ENCODE measurements around the gene ATF5. TPM values are rescaled to one million over a fixed set of nuclear protein-coding genes. Genes with fewer than 3 reads are reported as not detected.
A peak's percentile ranks its signal among the peaks of the same experiment; 100 is the strongest.

ATF5 gene
- total and polyA plus RNA-seq, 2 donors from 2014 or later: 22.7 to 36.4 TPM

DNA sequence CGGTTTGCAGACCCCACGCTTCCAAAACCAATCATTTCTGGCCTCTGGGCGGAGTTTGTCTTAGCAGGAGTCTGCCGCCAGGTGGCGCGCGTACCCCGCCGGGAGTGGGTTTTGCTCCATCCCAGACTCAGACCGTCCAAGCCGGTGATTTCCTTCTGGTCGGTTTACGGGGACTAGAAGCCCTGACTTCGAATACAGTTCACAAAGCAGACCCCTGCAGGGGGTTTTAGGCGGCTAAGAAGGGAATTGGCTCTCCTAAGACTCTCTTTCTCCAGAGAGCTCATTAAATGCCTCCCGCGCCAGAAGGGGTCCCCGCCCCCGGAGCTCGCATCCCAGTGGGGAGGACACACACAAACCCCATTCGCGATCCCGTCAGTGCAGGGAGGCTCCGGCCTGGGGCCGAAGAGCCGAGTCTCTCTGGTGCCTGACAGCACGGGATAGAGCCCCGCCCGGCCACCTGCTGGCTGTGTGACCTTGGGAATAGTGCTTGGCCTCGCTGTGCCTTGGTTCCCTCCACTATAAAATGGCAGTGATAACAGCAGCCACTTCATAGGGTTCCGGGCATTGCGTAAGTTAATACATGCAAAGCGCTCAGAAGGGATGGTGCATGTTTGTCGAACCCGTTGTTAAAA lies 8.9 kb downstream of the ATF5 start:
- peak; percentile 95 for TF ChIP-seq CTCF (IDR thresholded peaks at IDR 0.05; ENCODE audit: borderline replicate concordance, extremely low read depth, insufficient read depth)
- peaks cover 0 to 3% (median 0%) of the 10 kb centered on the region in 3 donors for H3K4me1 ChIP-seq (ENCODE audit: control insufficient read depth in 2 of 3, insufficient read depth in 2 of 3, low read depth in 1 of 3, low read length in 3 of 3)
- H3K4me3 ChIP-seq (ENCODE audit: low read length in 3 of 3): no peak overlapping the region
- H3K27ac ChIP-seq (ENCODE audit: low read depth in 2 of 2, low read length in 2 of 2): no peak overlapping the region
- peak; percentile 82 to 92 (median 86) for DNase-seq
- intact Hi-C loops (cut with DNase I): loop anchor here (5.0 kb wide), 1 partner anchor 49 kb away; no protein-coding TSS in a partner anchor
- H3K9me3 ChIP-seq (ENCODE audit: control insufficient read depth in 2 of 3, insufficient read depth in 1 of 3, low read length in 3 of 3): no peaks in the 10 kb centered on the region
- no peak for FAIRE-seq
- H3K9ac ChIP-seq (ENCODE audit: low read length in 3 of 3): no peak overlapping the region
- H3K36me3 ChIP-seq (ENCODE audit: control insufficient read depth in 2 of 3, insufficient read depth in 3 of 3, low read length in 3 of 3): no peaks in the 10 kb centered on the region
- H3K27me3 ChIP-seq (ENCODE audit: control insufficient read depth, insufficient read depth, low read length): no peaks in the 10 kb centered on the region

DNA sequence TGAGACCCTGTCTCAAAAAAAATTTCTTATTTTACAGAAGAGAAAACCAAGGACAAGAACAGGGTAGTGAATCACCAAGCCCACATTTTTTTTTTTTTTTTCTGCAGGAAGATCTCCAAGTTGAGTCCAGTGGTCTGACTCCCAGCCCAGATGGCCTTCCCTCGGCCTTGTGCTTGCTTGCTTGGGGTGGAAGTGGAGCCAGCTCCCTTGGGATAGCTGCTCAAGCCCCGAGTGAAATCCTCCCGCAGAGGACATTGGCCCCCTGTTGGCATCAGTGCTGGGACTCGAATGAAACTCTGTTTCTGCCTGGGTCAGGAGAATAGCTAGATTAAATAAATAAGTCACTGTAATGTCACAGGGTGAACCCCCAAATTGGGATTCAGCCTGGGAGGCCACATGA lies 9.7 kb downstream of the ATF5 start:
- no peak for DNase-seq
- no peak overlapping the region for H3K9ac ChIP-seq (ENCODE audit: low read length in 3 of 3)
- no peaks in the 10 kb centered on the region for H3K36me3 ChIP-seq (ENCODE audit: control insufficient read depth in 2 of 3, insufficient read depth in 3 of 3, low read length in 3 of 3)
- H3K9me3 ChIP-seq (ENCODE audit: control insufficient read depth in 2 of 3, insufficient read depth in 1 of 3, low read length in 3 of 3): no peaks in the 10 kb centered on the region
- TF ChIP-seq CTCF (IDR thresholded peaks at IDR 0.05; ENCODE audit: borderline replicate concordance, extremely low read depth, insufficient read depth): no peak
- H3K4me1 ChIP-seq (ENCODE audit: control insufficient read depth in 2 of 3, insufficient read depth in 2 of 3, low read depth in 1 of 3, low read length in 3 of 3): peaks cover 0 to 3% (median 0%) of the 10 kb centered on the region in 3 donors
- FAIRE-seq: no peak
- intact Hi-C loops (cut with DNase I): loop anchor here (5.0 kb wide), 1 partner anchor 49 kb away; no protein-coding TSS in a partner anchor
- H3K4me3 ChIP-seq (ENCODE audit: low read length in 3 of 3): no peak overlapping the region
- H3K27ac ChIP-seq (ENCODE audit: low read depth in 2 of 2, low read length in 2 of 2): no peak overlapping the region
- H3K27me3 ChIP-seq (ENCODE audit: control insufficient read depth, insufficient read depth, low read length): no peaks in the 10 kb centered on the region

DNA sequence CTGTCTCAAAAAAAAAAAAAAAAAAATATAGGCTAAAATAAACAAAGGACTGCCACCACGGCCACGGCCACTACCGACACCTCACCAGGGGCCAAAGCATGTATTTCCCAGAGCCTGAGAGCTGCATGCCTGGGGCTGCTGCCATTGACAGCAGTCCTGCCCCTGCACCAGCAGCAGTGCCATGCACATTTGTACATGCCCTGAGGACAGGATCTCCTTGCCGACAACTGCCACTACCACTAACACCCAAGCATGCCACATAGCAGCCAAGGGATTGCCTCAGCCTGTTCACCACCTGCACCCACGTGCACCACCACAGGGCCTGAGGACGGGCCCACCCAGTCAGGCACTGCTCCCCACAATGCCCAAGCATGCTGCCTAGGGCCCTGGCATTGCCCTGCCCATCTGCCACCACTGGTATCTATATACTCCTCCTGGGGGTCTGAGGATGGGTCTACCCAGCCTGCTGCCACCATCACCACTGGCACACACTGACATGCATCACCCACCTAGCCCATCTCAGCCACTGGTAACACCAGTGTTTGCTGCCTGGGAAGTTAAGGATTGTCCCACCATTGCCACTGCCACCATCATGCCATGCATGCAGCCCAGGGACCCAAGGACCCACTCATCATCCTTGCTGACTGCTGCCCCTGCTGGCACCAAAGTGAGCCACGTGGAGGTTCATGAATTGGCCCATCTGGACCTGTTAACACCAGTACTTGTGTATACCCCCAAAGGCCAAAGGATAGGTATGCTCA lies 10.9 kb downstream of the ATF5 start:
- peaks cover 0 to 3% (median 0%) of the 10 kb centered on the region in 3 donors for H3K4me1 ChIP-seq (ENCODE audit: control insufficient read depth in 2 of 3, insufficient read depth in 2 of 3, low read depth in 1 of 3, low read length in 3 of 3)
- H3K4me3 ChIP-seq (ENCODE audit: low read length in 3 of 3): no peak overlapping the region
- no peaks in the 10 kb centered on the region for H3K27me3 ChIP-seq (ENCODE audit: control insufficient read depth, insufficient read depth, low read length)
- no peaks in the 10 kb centered on the region for H3K9me3 ChIP-seq (ENCODE audit: control insufficient read depth in 2 of 3, insufficient read depth in 1 of 3, low read length in 3 of 3)
- no peak overlapping the region for H3K27ac ChIP-seq (ENCODE audit: low read depth in 2 of 2, low read length in 2 of 2)
- FAIRE-seq (no peak), DNase-seq (peak in 1 of 5 donors; percentile 38)
- H3K9ac ChIP-seq (ENCODE audit: low read length in 3 of 3): no peak overlapping the region
- intact Hi-C loops (cut with DNase I): loop anchor here (5.0 kb wide), 1 partner anchor 47 kb away; no protein-coding TSS in a partner anchor
- peak; percentile 5 for TF ChIP-seq CTCF (IDR thresholded peaks at IDR 0.05; ENCODE audit: borderline replicate concordance, extremely low read depth, insufficient read depth)
- H3K36me3 ChIP-seq (ENCODE audit: control insufficient read depth in 2 of 3, insufficient read depth in 3 of 3, low read length in 3 of 3): no peaks in the 10 kb centered on the region
